Stimulated activated CD8-positive, alpha-beta memory T cell treated with anti-CD3 and anti-CD28 coated beads, Interleukin-7, amount 100 ng/mL, for 1 hour (primary cell): Measurements from ENCODE around the gene ASPSCR1.
"Not testable (repeated sequence)": the region's sequence is repeated elsewhere in the genome, so short reads cannot be mapped to it uniquely, and the experiment has no call there.

Experiments used
- DNase-seq, 2 donors: peaks; one replicate each; pipeline ENCODE4 v3.0.0-alpha.2; 2020; ENCODE audit warnings: low read depth in 2 of 2

Gene ASPSCR1

DNA sequence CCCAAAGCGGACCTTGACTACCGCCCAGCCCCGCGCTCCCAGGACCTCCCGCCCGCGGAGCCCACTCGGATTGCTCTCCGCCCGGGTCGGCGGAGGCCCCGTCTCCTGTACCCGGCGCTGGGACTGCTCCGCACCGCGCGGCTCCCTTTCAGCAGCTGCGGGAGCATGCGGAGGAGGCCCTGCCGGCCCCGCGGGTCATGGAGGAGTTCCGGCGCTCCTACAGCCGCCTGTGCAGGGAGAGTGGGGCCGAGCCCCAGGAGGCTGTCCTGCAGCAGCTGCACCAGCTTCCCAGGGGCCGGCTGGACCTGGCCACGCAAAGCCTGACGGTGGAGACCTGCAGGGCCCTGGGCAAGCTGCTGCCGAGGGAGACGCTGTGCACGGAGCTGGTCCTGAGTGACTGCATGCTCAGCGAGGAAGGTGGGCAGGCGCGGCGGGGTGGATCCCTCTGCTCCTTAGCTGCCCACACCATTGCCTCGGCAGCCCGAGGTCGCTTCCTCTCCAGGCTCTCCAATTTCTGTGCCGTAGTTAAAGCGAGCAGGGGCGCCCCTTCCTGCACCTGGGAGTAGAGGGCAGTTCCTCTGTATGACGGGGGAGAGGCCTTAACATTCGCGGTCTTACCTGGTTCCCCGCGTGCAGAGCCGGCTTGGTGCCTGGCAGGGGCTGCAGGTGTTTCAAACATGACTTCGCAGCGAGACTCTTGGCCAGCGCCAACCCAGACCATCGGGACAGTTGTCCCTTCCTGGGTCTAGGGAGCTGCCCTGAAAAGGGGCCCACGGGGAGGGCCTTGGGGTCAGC lies 46.2 kb downstream of the ASPSCR1 start:
- no peak for DNase-seq

DNA sequence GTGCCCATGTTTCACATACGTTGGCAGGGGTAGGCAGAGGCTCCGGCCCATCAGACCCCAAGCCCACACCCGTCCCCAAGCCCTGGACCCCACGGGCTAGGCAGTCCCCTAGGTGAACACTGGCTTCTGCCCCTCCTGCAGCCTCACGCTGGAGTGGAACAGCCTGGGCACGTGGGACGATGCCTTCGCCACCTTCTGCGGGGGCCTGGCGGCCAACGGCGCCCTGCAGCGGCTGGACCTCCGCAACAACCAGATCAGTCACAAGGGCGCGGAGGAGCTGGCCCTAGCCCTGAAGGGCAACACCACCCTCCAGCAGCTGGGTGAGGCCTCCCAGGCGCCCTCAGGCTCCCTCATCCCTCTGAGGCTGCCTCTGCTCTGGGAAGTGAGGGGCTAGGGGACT lies 47.4 kb downstream of the ASPSCR1 start:
- DNase-seq: no peak

DNA sequence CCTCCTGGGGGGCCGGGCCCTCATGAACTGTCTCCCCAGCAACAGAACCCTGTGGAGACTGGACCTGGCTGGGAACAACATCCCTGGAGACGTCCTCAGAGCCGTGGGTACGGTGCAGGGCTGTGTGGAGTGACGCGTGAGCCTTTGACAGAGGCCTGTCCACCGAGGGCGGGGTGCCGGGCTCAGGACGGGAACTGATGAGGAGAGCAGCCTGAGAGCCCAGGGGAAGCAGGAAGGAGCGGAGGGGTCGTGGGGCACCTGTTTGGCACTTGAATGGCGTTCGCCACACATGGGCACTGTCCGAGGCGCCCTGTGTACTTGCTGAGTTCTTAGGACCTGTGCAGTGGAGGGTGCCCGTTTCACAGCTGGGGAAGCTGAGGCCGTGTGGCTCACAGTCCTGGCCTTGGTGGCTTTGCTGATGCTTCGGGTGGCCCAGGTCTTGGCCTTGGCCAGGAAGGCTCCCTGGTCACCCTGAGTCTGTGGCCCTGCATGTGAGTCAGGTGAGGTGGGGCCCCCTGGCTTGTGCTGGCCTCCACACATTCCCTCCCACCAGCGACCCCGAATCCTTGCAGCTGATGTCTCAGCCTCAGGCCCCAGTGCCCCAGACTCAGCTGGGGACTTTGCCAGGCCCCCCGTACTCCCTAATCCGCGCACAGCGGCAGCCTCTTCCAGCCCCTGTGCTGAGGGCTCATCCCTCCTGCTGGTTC lies 48.1 kb downstream of the ASPSCR1 start:
- DNase-seq: no peak

DNA sequence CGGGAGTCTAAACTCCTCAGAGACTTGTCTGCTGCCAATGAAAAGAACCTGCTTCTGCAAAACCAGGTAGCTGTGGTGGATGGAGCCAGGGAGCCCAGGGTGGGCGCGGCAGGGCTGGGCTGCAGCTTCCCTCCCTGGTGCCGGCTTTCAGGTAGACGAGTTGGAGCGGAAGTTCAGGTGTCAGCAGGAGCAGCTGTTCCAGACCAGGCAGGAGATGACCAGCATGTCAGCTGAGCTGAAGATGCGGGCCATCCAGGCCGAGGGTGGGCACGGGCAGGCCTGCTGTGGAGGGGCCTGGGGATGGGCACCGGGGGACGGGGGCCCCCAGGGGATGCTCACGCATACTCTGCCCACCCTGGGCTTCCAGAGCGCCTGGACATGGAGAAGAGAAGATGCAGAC lies 50.8 kb downstream of the ASPSCR1 start:
- DNase-seq: no peak

DNA sequence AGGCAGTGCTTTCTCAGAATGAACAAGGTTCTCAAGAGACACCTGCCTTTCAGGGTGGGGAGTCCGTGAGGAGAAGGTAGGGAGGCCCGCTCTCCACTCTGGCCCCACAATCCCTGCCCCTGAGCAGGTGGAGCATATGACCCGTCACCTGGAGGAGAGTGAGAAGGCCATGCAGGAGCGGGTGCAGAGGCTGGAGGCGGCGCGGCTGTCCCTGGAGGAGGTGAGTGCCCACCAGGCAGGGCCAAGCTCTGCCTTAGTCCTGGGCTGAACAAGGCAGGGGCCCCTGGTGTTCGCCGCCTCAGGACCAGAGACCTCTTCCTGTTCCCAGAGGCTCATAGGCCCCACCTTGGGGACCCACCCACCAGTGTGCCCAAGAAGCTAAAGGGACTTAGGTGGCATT lies 51.5 kb downstream of the ASPSCR1 start:
- no peak for DNase-seq

DNA sequence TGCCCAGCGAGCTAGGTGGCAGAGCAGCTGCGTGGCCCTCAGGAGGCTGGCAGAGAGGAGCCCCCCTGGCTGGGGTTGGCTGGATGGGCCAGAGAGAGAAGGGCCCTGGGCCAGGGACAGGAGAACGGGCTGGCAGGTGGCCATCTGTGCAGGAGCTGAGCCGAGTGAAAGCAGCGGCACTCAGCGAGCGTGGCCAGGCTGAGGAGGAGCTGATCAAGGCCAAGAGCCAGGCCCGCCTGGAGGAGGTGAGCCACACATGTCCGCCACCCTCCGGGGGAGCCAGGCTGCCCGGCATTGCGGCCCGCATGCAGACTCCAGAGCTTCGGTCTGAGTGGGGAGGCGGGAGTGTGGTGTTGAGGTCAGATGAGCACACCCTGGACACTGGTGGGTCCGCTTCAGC lies 52.0 kb downstream of the ASPSCR1 start:
- DNase-seq: no peak

DNA sequence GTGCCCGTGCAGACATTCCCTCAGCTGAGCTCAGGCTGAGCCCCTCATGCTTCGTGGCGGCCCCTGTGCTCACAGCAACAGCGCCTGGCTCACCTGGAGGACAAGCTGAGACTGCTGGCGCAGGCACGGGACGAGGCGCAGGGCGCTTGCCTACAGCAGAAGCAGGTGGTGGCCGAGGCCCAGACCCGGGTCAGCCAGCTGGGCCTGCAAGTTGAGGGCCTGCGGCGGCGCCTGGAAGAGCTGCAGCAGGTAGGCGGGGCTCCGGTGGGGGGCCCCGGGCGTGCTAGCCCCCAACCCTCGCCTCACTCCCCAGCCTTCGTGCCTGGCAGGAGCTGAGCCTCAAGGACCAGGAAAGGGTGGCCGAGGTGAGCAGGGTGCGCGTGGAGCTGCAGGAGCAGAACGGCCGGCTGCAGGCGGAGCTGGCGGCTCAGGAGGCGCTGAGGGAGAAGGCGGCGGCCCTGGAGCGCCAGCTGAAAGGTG lies 52.6 kb downstream of the ASPSCR1 start:
- no peak for DNase-seq

DNA sequence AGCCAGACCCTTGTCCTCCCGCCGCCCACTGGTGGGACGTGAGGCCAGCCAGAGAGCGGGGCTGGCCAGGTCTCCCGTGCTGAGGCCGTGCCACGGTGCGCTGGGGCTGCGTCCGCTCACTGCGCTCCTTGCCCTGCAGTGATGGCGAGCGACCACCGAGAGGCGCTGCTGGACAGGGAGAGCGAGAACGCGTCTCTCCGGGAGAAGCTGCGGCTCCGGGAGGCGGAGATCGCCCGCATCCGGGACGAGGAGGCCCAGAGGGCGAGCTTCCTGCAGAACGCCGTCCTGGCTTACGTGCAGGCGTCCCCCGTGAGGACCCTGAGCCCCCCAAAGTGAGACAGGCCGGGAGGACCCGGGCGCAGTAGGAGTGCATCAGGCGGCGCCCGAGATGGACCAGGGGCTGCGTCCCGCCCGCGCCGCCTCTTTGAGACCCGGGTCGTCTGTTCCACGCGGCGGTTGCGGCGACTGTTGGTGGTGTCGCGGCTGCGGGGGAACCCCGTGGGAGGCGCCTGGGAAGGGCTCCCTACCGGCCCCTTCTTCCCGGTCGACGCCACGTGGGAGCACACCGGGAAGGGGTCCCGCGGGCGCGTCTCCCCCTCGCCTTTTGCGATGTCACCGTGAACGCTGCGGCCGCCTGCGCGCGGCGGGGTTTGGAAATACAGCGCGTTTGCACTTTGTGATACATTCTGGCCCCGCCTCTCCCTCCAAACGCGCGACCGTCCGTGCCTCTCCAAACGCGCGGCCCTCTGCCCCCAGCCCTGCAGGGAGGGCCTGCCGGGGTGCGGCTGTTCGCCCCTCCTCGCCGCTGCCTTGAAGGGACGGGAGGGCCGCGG lies 53.3 kb downstream of the ASPSCR1 start:
- DNase-seq: peak; percentile 62 to 63

DNA sequence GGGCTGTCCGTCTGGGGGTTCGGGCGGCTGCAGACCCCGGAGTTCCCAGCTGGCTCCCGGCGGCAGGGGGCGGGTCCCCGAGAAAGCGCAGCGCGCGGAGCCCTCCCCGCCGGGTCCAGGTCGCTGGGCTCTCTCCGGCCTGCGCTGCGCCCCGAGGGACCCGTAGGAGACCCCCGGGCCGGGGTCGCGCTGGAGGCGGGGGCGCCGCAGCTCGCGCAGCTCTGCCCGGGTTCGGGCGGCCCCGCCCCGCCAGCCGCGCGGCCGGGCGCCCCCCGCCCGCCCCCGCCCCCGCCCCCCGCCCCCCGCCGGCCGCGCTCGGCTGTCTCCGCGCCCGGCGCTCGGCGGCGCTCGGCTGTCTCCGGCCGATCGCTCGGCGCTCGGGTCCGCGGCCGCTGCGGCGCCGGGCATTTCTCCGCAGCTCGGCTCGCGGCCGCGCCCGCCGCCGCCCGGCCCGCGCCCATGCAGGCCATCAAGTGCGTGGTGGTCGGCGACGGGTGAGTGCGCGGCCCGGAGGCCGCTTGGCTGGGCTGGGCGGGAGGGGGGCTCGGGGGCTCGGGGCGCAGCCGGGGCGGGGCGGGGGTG lies 54.0 kb downstream of the ASPSCR1 start, which contains the start of gene RAC3:
RAC3 (plus strand) TSS at position 376 of the 582 bp plus-strand sequence; CDS start at position 460, 84 bp downstream.
- DNase-seq: no peak

DNA sequence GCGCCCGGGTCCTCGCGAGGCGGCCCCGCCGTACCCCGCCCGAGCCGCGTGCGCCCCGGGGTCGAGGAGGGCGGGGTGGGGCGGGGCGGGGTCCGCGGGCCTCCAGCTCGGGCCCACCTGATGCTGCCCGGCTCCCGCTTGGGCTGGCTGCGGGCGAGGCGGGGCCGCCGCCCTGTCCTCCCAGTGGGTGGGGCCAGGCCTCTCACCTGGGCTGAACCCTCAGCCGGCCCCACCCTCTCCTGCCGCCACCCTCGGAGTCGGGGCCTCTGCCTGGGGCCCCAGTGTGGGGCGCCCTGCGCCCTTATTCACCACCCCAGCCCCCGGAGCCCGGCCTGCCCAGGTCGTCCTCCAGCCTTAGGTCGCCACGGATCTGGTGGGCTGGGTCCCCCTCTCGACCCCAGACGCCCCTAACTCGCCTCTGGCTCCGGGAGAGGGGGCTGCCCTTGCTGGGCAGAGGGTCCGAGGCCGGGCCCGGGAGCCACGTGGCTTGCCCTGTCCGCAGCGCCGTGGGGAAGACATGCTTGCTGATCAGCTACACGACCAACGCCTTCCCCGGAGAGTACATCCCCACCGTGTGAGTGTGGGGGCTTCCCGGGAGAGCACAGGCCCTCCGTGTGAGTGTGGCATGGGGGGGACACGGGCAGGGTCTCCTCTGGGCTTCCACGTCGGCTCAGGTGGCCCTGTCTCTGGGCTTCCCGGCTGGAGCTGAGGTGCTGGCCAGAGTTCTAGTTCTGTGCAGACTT lies 54.6 kb downstream of the ASPSCR1 start:
- DNase-seq: no peak

DNA sequence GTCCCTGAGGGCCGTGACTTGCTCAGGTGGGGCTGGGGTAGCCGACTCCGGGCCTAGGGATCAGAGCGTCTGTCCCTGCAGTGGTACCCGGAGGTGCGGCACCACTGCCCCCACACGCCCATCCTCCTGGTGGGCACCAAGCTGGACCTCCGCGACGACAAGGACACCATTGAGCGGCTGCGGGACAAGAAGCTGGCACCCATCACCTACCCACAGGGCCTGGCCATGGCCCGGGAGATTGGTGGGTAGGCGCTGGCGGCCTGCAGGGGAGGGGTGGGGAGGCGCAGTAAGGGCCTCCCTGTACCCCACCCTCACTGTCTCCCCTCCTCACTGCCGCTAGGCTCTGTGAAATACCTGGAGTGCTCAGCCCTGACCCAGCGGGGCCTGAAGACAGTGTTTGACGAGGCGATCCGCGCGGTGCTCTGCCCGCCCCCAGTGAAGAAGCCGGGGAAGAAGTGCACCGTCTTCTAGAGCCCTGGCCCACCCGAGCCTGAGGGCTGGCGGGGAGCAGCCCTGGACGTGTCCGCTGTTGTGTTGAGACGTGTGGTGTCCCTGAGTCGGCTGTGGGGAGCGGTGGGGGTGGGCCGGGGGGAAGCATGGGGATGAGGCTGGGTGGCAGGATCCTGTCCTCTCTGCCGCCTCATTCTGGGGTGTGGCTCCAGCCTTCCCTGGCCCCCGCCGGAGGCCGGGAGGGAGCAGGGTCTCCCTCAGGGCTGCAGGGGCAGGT lies 56.1 kb downstream of the ASPSCR1 start:
- no peak for DNase-seq

DNA sequence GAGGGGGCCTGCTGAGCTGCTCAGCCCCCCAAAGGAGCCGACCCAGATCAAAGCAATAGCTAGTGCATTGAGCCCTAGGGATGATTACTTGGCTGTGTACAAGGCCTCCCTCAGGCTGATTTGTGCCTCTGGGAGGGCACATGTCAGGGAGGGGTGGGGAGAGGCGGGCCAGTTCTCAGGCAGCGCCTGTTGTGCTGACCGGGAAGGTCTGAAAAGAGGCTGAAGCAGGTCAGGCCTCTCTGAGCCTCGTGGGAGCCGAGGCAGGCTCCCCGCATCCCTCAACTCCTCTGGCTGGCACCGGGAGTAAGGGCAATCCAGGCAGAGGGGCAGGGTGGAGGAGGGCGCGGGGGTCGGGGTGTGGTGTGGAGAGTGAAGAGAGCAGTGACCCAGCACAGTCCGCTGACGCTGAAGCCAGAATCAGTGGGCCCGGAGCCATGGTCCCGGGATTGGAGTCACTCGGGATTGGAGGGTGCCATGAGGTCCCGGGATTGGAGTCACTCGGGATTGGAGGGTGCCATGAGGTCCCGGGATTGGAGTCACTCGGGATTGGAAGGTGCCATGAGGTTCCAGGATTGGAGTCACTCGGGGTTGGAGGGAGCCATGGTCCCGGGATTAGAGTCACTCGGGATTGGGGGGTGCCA lies 57.1 kb downstream of the ASPSCR1 start:
- DNase-seq: no peak

DNA sequence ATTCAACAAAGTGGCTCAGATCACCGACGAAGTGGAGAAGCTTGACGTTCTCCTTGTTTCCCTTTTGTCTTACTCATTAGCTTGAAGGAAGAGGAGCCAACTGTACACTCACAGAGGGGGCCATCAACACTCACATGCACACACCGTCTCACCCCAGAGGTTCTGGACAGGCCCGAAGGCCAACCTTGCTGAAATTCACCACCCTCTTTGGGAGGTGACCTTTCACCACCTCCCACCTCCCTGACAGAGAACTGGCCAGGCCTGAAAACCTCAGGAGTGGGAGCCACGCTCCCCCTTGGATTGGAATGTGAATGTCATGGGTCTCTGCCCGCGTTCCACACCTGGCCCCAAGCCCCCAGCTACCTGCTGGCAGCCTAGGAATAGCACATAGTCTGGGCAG lies 58.1 kb downstream of the ASPSCR1 start:
- no peak for DNase-seq

DNA sequence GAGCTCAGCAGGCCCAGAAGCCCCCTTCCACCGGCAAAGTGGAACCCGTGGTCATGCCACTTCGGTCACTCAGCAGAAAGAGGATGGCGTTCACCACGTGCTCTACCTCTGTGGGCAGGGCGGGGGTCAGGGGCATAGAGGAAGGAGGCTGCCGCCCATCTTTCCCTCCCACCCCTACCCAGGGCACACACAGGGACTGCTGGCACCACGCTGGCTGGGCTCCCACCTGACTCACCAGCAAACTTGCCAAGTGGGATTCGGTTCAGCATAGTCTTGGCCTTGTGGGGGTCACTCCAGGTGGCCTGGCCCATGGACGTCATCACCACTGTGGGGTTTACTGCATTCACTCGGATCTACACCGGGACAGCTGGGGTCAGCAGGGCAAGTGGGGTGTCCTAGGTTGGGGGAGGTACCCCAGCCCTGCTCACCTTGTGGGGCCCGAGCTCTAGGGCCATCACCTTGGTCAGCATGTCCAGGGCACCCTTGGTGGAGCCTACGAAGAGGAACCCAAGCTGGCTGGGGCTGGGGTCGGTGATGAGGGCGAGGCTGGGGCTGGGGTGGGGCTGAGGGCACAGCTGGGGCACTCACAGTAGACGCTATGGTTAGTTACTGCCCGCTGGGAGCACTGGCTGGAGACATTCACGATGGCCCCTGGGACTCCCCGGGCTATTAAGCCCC lies 58.7 kb downstream of the ASPSCR1 start:
- no peak for DNase-seq

DNA sequence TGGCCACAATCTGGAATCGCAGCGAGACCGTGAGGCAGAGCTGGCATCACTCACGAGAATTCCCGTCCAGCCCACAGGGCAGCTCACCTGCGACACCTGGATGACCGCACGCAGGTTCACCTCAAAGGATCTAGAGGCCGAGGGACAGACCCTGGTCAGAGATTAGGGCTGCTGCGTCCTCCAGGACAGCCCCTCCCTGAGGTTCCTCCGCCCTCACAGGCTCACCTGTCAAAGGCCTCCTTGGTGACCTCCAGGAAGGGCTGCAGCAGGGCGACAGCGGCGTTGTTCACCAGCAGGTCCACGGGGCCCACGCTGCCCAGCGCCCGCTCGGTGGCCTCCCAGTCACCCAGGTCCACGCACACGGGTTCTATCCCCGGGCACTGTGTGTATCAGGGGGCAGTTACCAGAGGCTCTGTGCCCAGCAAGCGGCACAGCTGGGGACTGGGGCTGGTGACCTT lies 59.2 kb downstream of the ASPSCR1 start:
- DNase-seq: no peak

DNA sequence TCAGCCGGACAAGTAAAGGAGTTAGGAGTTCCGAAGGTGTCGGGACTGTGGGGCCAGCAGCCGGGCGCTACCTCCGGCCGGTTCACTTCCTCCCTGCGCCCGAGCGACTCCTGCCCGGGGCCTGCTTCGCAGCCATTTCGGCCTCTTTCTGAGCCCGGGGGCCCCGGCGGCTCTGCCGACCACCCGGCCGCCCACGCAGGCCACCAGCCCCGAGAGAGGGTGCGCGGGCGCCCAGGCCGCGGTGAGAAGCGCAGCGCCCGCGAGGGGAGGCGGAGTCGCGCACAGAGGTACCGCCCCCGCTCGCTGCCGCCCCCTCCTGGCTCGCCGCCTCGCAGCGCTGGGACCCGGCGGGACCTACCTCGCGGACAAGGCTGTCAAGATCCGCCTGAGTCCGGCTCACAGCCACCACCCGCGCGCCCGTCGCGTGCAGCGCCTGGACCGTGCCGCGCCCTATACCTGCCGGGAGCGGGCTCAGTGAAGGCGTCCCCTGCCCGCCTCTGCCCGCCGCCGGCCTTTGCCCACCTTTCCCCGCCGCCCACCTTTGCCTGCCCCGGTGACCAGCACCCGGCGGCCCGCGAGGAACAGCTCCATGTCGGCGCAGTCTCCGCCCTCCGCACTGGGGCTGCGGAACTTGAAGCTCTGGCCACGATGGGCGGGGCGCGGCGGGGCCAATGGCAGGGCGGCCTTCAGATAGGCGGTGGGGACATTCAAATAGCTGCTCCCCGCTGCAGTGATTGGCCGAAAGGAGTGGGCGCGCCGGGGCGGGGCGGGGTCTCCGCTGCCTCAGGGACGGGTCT lies 59.9 kb downstream of the ASPSCR1 start, which contains the start of gene DCXR:
DCXR (minus strand) TSS at position 606 of the 797 bp plus-strand sequence; CDS start at position 591, 15 bp downstream.
- DNase-seq: peak; percentile 86 to 88

DNA sequence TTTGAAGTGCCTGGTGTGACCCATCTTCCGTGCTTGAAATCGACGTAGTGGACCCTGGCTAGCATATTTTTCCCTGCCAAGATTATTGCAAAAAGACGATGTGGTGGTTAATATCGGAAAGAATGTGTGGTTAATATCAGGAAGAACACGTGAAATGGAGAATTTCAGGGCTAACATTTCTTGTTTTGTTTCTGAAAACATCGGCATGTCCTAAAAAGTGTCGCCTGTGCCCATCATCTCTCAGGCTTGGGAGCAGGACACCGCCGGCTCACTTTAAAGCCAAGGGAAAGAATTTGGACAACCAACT lies 60.4 kb downstream of the ASPSCR1 start:
- no peak for DNase-seq

DNA sequence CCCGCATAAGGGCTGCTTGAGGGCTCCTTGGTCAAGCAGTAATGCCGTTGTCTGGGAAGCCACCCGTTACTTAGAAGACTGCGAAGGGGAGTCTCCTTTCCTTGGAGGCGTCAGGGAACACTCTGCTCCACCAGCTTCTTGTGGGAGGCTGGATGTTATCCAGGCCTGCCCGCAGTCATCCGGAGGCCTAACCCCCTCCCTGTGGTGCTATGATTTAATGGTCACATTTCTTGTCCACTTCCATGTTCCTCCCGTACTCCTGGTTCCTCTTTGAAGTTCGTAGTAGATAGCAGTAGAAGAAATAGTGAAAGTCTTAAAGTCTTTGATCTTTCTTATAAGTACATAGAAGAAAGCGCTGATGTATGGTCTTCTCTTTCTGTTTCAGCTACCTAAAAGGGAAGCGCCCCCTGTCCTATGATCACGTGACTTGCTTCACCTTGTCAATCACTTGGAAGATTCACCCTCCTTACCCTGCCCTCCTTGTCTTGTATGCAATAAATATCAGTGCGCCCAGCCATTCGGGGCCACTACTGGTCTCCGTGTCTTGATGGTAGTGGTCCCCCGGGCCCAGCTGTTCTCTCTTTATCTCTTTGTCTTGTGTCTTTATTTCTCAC lies 61.5 kb downstream of the ASPSCR1 start:
- DNase-seq: not testable (repeated sequence)
